HEK293 (cell line): Measurements from ENCODE around the gene C10orf88.

ENCODE experiments used
- BCL11A ChIP-seq: fragments of 450-650 bp; formaldehyde crosslinking; IDR thresholded peaks from 2 replicates; pipeline ENCODE4 v1.5.1; 2016; ENCODE audit warnings: low read depth, missing biosample characterization, missing genetic modification characterization
- HOXA7 ChIP-seq: sonication (generic); formaldehyde crosslinking; IDR thresholded peaks from 2 replicates; pipeline ENCODE4 v1.8.1; 2022; ENCODE audit warnings: missing genetic modification reagents, borderline replicate concordance
- SALL2 ChIP-seq: fragments of 450-650 bp; formaldehyde crosslinking; IDR thresholded peaks from 2 replicates; pipeline ENCODE4 v1.5.0; 2017; ENCODE audit warnings: missing biosample characterization, mild to moderate bottlenecking, missing genetic modification characterization, borderline replicate concordance
- SP2 ChIP-seq: fragments of 450-650 bp; formaldehyde crosslinking; IDR thresholded peaks from 2 replicates; pipeline ENCODE4 v1.5.1; 2016; ENCODE audit warnings: missing biosample characterization, missing genetic modification characterization
- WT1 ChIP-seq: fragments of 450-650 bp; formaldehyde crosslinking; IDR thresholded peaks from 2 replicates; pipeline ENCODE4 v1.5.1; 2016; ENCODE audit warnings: missing biosample characterization, missing genetic modification characterization
- ZBTB48 ChIP-seq: fragments of 450-650 bp; formaldehyde crosslinking; IDR thresholded peaks from 2 replicates; pipeline ENCODE4 v1.5.1; 2016; ENCODE audit warnings: missing biosample characterization, missing genetic modification characterization
- ZBTB7A ChIP-seq: fragments of 450-650 bp; formaldehyde crosslinking; IDR thresholded peaks from 2 replicates; pipeline ENCODE4 v1.5.1; 2016; ENCODE audit warnings: low read depth, missing biosample characterization, missing genetic modification characterization
- ZEB2 ChIP-seq: fragments of 450-650 bp; formaldehyde crosslinking; IDR thresholded peaks from 2 replicates; pipeline ENCODE4 v1.5.1; 2016; ENCODE audit warnings: missing biosample characterization, missing genetic modification characterization
- ZFP3 ChIP-seq: fragments of 450-650 bp; formaldehyde crosslinking; IDR thresholded peaks from 2 replicates; pipeline ENCODE4 v1.5.1; 2016; ENCODE audit warnings: low read depth, missing biosample characterization, missing genetic modification characterization
- ZNF121 ChIP-seq: fragments of 450-650 bp; formaldehyde crosslinking; IDR thresholded peaks from 2 replicates; pipeline ENCODE4 v1.5.1; 2016; ENCODE audit warnings: missing biosample characterization, missing genetic modification characterization
- ZNF132 ChIP-seq: fragments of 450-650 bp; formaldehyde crosslinking; IDR thresholded peaks from 2 replicates; pipeline ENCODE4 v1.5.1; 2017; ENCODE audit warnings: missing biosample characterization, missing genetic modification characterization, borderline replicate concordance
- ZNF157 ChIP-seq: fragments of 450-650 bp; formaldehyde crosslinking; IDR thresholded peaks from 2 replicates; pipeline ENCODE4 v1.5.1; 2016; ENCODE audit warnings: missing biosample characterization, missing genetic modification characterization
- ZNF184 ChIP-seq: fragments of 450-650 bp; IDR thresholded peaks from 2 replicates; pipeline ENCODE4 v1.5.1; 2018; ENCODE audit warnings: missing biosample characterization, mild to moderate bottlenecking, missing genetic modification characterization
- ZNF19 ChIP-seq: fragments of 450-650 bp; formaldehyde crosslinking; IDR thresholded peaks from 2 replicates; pipeline ENCODE4; 2016; ENCODE audit warnings: missing biosample characterization, missing genetic modification characterization, low read depth
- ZNF214 ChIP-seq: fragments of 450-650 bp; formaldehyde crosslinking; IDR thresholded peaks from 2 replicates; pipeline ENCODE4 v1.5.1; 2017; ENCODE audit warnings: missing biosample characterization, mild to moderate bottlenecking, missing genetic modification characterization, borderline replicate concordance
- ZNF280D ChIP-seq: fragments of 450-650 bp; formaldehyde crosslinking; IDR thresholded peaks from 2 replicates; pipeline ENCODE4 v1.5.1; 2016; ENCODE audit warnings: missing biosample characterization, missing genetic modification characterization
- ZNF350 ChIP-seq: fragments of 450-650 bp; formaldehyde crosslinking; IDR thresholded peaks from 2 replicates; pipeline ENCODE4 v1.5.0; 2017; ENCODE audit warnings: missing biosample characterization, mild to moderate bottlenecking, missing genetic modification characterization
- ZNF394 ChIP-seq: fragments of 450-650 bp; formaldehyde crosslinking; IDR thresholded peaks from 2 replicates; pipeline ENCODE4 v1.5.1; 2016; ENCODE audit warnings: missing biosample characterization, missing genetic modification characterization, mild to moderate bottlenecking, moderate library complexity, borderline replicate concordance
- ZNF473 ChIP-seq: fragments of 450-650 bp; formaldehyde crosslinking; IDR thresholded peaks from 2 replicates; pipeline ENCODE4 v1.5.1; 2017; ENCODE audit warnings: missing biosample characterization, missing genetic modification characterization
- ZNF521 ChIP-seq: fragments of 450-650 bp; formaldehyde crosslinking; IDR thresholded peaks from 2 replicates; pipeline ENCODE4 v1.5.1; 2017; ENCODE audit warnings: missing biosample characterization, mild to moderate bottlenecking, missing genetic modification characterization
- ZNF549 ChIP-seq: fragments of 450-650 bp; IDR thresholded peaks from 2 replicates; pipeline ENCODE4 v1.5.1; 2018; ENCODE audit warnings: missing biosample characterization, missing genetic modification characterization, mild to moderate bottlenecking, inconsistent platforms, moderate library complexity
- ZNF654 ChIP-seq: fragments of 450-650 bp; formaldehyde crosslinking; IDR thresholded peaks from 2 replicates; pipeline ENCODE4 v1.5.1; 2016; ENCODE audit warnings: low read depth, missing biosample characterization, missing genetic modification characterization
- ZNF670 ChIP-seq: fragments of 450-650 bp; formaldehyde crosslinking; IDR thresholded peaks from 2 replicates; pipeline ENCODE4 v1.5.1; 2016; ENCODE audit warnings: missing biosample characterization, missing genetic modification characterization, low read depth
- ZNF76 ChIP-seq: fragments of 450-650 bp; formaldehyde crosslinking; IDR thresholded peaks from 2 replicates; pipeline ENCODE4; 2016; ENCODE audit warnings: low read depth, missing biosample characterization, missing genetic modification characterization, borderline replicate concordance
- ZNF843 ChIP-seq: fragments of 450-650 bp; formaldehyde crosslinking; IDR thresholded peaks from 2 replicates; pipeline ENCODE4 v1.5.1; 2016; ENCODE audit warnings: missing biosample characterization, missing genetic modification characterization
- ZSCAN30 ChIP-seq: fragments of 450-650 bp; IDR thresholded peaks from 2 replicates; pipeline ENCODE4 v1.5.1; 2018; ENCODE audit warnings: missing biosample characterization, mild to moderate bottlenecking, missing genetic modification characterization, moderate library complexity
- TF ChIP-seq, protein P1 (sequence below): fragments of 450-650 bp; formaldehyde crosslinking; IDR thresholded peaks from 2 replicates; pipeline ENCODE4 v1.5.1; 2016; ENCODE audit warnings: missing biosample characterization, missing genetic modification characterization
- TF ChIP-seq, protein P2 (sequence below): fragments of 450-650 bp; formaldehyde crosslinking; IDR thresholded peaks from 2 replicates; pipeline ENCODE4 v1.5.1; 2017; ENCODE audit warnings: missing biosample characterization, missing genetic modification characterization
- TF ChIP-seq, protein P3 (sequence below): fragments of 450-650 bp; formaldehyde crosslinking; IDR thresholded peaks from 2 replicates; pipeline ENCODE4 v1.5.1; 2016; ENCODE audit warnings: missing biosample characterization, missing genetic modification characterization

The C10orf88 gene

GRCh38 chr10:122980209-122981065 is 26.4 kb upstream of the C10orf88 start, which contains the start of gene PSTK (continued):
- TF ChIP-seq, protein P1, sequence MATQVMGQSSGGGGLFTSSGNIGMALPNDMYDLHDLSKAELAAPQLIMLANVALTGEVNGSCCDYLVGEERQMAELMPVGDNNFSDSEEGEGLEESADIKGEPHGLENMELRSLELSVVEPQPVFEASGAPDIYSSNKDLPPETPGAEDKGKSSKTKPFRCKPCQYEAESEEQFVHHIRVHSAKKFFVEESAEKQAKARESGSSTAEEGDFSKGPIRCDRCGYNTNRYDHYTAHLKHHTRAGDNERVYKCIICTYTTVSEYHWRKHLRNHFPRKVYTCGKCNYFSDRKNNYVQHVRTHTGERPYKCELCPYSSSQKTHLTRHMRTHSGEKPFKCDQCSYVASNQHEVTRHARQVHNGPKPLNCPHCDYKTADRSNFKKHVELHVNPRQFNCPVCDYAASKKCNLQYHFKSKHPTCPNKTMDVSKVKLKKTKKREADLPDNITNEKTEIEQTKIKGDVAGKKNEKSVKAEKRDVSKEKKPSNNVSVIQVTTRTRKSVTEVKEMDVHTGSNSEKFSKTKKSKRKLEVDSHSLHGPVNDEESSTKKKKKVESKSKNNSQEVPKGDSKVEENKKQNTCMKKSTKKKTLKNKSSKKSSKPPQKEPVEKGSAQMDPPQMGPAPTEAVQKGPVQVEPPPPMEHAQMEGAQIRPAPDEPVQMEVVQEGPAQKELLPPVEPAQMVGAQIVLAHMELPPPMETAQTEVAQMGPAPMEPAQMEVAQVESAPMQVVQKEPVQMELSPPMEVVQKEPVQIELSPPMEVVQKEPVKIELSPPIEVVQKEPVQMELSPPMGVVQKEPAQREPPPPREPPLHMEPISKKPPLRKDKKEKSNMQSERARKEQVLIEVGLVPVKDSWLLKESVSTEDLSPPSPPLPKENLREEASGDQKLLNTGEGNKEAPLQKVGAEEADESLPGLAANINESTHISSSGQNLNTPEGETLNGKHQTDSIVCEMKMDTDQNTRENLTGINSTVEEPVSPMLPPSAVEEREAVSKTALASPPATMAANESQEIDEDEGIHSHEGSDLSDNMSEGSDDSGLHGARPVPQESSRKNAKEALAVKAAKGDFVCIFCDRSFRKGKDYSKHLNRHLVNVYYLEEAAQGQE (tag by site-specific recombination) = no peak; the same call in 1 of the 2 replicates
- no peak for TF ChIP-seq ZNF670 (tag by site-specific recombination)
- no peak for TF ChIP-seq ZNF184
- TF ChIP-seq ZSCAN30 (tag by site-specific recombination) = peak; percentile 82
- peak; percentile 99 for TF ChIP-seq ZEB2
- TF ChIP-seq ZFP3 (tag by site-specific recombination) = no peak
- TF ChIP-seq ZNF121 (tag by site-specific recombination) = no peak
- TF ChIP-seq ZBTB7A = peak; percentile 76; the same call in 1 of the 2 replicates
- TF ChIP-seq ZNF350 (tag by site-specific recombination) = no peak
- TF ChIP-seq ZNF521 (tag by site-specific recombination) = no peak
- peak; percentile 92 for TF ChIP-seq ZNF76
- TF ChIP-seq BCL11A = no peak; the same call in 1 of the 2 replicates
- TF ChIP-seq ZBTB48 (tag by site-specific recombination) = peak; percentile 96
- no peak for TF ChIP-seq ZNF280D (tag by site-specific recombination)
- no peak for TF ChIP-seq ZNF654 (tag by site-specific recombination)
- TF ChIP-seq, protein P2, sequence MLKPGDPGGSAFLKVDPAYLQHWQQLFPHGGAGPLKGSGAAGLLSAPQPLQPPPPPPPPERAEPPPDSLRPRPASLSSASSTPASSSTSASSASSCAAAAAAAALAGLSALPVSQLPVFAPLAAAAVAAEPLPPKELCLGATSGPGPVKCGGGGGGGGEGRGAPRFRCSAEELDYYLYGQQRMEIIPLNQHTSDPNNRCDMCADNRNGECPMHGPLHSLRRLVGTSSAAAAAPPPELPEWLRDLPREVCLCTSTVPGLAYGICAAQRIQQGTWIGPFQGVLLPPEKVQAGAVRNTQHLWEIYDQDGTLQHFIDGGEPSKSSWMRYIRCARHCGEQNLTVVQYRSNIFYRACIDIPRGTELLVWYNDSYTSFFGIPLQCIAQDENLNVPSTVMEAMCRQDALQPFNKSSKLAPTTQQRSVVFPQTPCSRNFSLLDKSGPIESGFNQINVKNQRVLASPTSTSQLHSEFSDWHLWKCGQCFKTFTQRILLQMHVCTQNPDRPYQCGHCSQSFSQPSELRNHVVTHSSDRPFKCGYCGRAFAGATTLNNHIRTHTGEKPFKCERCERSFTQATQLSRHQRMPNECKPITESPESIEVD (tag by site-specific recombination) = no peak; the same call in 1 of the 2 replicates
- TF ChIP-seq ZNF394 = peak; percentile 66; the same call in 1 of the 2 replicates
- TF ChIP-seq ZNF157 = no peak
- TF ChIP-seq ZNF132 (tag by site-specific recombination) = no peak
- TF ChIP-seq, protein P3, sequence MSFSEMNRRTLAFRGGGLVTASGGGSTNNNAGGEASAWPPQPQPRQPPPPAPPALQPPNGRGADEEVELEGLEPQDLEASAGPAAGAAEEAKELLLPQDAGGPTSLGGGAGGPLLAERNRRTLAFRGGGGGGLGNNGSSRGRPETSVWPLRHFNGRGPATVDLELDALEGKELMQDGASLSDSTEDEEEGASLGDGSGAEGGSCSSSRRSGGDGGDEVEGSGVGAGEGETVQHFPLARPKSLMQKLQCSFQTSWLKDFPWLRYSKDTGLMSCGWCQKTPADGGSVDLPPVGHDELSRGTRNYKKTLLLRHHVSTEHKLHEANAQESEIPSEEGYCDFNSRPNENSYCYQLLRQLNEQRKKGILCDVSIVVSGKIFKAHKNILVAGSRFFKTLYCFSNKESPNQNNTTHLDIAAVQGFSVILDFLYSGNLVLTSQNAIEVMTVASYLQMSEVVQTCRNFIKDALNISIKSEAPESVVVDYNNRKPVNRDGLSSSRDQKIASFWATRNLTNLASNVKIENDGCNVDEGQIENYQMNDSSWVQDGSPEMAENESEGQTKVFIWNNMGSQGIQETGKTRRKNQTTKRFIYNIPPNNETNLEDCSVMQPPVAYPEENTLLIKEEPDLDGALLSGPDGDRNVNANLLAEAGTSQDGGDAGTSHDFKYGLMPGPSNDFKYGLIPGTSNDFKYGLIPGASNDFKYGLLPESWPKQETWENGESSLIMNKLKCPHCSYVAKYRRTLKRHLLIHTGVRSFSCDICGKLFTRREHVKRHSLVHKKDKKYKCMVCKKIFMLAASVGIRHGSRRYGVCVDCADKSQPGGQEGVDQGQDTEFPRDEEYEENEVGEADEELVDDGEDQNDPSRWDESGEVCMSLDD (tag by site-specific recombination) = no peak
- peak; percentile 67 for TF ChIP-seq WT1
- TF ChIP-seq SALL2 = no peak
- TF ChIP-seq ZNF549 = no peak
- no peak for TF ChIP-seq ZNF214 (tag by site-specific recombination)
- no peak for TF ChIP-seq HOXA7
- peak; percentile 64; the same call in 1 of the 2 replicates for TF ChIP-seq ZNF843
- TF ChIP-seq SP2 (tag by site-specific recombination) = peak; percentile 62
- no peak for TF ChIP-seq ZNF19 (tag by site-specific recombination)
- no peak for TF ChIP-seq ZNF473 (tag by site-specific recombination)
